ENCODE measurements around the gene CCDC146.
"Not testable (repeated sequence)": the region's sequence is repeated elsewhere in the genome, so short reads cannot be mapped to it uniquely, and the experiment has no call there.

The CCDC146 gene

DNA sequence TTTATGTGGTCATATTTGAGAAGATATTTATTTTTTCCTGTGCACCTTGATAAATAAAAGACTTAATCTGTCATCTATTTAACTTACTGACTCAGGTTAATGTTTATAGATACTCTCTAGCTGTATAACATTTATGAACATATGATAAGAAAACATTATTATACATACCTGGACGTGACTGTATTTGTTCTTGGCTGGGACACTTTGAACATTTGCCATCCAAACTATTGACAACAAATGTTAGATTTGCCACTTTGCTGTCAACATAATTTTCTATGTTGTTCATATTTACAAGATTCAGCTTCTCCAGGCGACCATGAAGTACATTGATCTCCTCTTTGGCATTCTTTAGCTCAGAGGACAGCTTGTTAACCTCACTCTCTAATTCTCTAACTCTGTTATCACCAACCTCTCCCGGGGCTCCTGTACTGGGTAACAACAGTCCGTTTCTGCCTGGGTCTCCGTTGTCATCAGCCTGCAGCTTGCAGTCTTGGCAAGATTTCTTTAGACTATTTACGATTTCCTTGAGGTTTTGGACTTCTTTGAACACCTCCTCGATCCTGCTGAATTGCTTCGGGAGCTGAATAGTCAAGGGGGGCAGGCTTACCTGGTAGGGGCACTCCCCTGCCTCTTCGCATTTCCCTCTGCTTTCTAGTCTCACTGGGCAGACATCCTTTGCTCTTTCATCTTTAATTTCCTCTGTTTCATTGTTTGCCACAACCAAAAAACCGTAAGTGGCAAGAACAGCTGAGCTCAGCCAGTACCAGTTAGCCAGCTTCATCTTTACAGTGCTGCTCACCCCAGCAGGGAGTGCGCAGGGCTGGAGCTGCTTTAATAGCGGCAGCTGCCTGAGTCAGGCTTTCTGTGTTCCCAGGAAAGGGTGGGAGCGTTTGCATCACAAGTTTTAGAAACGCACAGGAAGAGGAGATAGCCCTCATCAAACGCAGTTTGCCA lies 76.9 kb downstream of the CCDC146 start, which contains the start of gene FGL2:
Gene FGL2 (minus strand): TSS at position 807 of the 954 bp plus-strand sequence. CDS start 26 bp downstream, at position 781.
- DNase-seq = peak in 32 of 56 donors; percentile 0 to 66 (median 15)

GRCh38 chr7:77200542-77200941 lies 78.1 kb downstream of the CCDC146 start:
- no peak for DNase-seq

GRCh38 chr7:77202481-77202976 lies 80.1 kb downstream of the CCDC146 start:
- DNase-seq = no peak

GRCh38 chr7:77205706-77206105 lies 83.3 kb downstream of the CCDC146 start:
- DNase-seq = no peak

DNA sequence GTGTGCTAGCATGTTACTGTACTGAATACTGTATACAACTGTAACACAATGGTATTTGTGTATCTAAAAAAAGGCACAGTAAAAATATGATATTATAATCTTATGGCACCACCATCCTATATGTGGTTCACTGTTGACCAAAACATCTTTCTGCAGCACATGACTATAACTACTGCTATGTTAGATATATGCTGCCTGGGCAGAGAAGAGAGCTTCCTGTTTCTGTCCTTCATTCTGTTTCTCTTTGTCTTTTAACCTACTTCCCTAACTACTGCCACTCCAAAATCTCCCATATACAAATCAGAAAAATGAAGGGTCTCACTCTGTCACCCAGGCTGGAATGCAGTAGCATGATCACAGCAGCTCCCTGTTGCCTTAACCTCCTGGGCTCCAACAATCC lies 86.0 kb downstream of the CCDC146 start:
- no peak for DNase-seq

GRCh38 chr7:77209479-77210139 lies 87.2 kb downstream of the CCDC146 start:
- no peak for DNase-seq

DNA sequence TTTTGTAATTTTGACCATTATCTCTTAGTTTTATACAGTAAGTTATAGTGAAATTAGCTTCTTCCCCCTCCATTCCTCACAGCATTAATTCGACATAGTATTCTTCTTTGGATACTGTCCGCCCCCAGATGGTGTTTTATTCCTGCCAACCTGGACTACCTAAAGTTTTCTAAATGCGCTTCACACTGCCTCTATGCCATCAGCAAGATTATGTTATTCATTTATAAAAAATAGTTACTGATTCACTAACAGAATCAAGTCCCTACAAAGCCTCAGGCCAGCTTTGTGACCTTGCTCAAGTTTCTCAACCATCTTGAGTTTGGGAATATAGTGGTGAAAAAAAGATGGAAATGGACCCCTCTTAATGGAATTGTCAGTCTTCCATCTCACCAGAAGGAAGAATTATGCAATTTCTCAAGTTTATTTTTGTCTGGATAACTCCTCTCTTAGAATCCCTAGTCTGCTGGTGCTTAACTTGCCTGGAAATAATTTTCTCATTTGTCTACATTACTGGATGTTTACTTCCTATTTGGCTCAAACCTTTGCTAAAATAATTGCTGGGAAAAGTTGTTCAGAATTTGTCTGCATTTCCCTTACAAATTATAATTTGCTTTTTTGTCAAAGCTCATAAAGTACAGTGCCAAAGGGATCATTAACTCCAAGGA lies 93.9 kb downstream of the CCDC146 start:
- no peak for DNase-seq

GRCh38 chr7:77217474-77218185 lies 95.2 kb downstream of the CCDC146 start:
- DNase-seq = no peak

DNA sequence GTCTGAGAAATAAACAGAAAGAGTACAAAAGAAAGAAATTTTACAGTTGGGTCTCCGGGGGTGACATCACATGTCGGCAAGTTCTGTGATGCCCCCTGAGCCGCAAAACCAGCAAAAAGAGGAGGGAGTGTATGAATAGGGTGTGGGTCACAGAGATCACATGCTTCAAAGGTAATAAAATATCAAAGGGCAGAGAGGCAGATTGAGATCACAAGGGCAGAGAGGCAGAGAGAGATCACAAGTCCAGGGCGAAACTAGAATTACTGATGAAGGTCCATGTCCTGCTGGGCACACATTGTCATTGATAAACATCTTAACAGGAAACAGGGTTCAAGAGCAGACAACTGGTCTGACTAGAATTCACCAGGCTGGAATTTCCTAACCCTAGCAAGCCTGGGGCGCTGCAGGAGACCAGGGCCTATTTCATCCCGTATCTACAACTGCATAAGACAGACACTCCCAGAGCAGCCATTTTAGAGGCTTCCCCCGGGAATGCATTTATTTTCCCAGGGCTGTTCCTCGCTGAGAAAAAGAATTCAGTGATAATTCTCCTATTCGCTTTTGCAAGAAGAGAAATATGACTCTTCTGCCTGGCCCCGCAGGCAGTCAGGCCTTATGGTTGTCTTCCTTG lies 97.4 kb downstream of the CCDC146 start:
- DNase-seq = not testable (repeated sequence)

DNA sequence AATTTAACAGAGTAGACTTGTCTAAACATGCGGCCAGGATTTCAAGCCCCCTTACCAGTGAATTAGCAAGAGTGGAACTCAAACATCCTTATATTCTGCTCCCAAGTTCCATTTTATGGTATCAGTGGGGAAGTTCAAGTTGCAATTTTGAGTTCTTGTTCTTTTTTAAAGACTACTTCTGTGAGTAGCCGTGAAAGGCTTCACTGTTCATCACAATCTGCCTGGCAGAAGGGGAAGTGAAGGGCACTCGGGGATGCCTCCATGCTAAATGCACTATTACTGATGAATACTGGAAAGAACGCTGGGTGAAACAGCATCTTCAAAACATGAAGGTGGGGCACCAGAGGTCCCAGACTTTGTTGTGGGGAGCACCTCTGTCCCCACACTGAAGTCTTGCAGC lies 99.7 kb downstream of the CCDC146 start:
- DNase-seq = peak in 1 of 56 donors; percentile 14

DNA sequence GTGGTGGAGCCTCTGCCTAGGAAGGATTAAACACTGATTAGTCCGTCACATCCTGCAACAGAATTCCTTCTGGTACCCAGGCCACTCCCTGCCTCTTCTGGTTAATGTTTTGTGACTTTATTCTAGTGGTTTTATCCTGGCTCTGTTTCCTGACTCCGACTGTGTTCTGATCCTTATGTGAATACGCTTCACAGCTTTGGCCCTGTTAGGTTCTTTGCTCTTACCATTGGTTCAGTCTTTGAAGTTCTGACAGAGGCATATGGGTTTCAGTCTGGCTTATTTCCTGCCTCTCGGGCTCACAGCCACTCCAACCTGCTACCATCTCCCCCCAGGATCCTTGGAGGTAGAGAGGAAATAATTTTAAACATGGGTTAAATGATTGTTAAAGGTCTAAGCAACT lies 100.4 kb downstream of the CCDC146 start:
- no peak for DNase-seq

- no peak for DNase-seq
Observed at GRCh38 chr7:77223261-77223660, 100.8 kb downstream of the CCDC146 start.

GRCh38 chr7:77226357-77226839 lies 104.0 kb downstream of the CCDC146 start:
- DNase-seq = no peak

- DNase-seq = not testable (repeated sequence)
Observed at GRCh38 chr7:77228795-77229194, 106.4 kb downstream of the CCDC146 start.

DNA sequence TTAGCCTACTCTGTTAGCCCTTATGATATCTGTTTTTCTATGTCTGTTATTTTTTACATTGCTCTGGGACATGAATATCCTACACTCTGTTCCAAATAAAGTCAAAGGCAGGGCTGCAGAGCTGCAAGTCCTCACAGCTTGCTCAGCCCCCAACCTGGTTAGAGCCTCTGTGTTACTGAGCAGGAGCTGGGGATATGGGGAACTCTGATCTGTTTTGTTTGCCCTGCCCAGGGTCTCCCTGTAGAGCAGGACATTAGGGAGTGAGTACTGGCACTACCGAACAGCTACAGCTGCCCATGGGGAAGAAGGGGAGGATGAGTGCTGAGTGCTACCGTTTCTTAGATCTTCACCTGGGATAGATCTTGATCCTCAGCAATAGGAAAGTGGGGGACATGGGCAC lies 110.1 kb downstream of the CCDC146 start:
- no peak for DNase-seq

DNA sequence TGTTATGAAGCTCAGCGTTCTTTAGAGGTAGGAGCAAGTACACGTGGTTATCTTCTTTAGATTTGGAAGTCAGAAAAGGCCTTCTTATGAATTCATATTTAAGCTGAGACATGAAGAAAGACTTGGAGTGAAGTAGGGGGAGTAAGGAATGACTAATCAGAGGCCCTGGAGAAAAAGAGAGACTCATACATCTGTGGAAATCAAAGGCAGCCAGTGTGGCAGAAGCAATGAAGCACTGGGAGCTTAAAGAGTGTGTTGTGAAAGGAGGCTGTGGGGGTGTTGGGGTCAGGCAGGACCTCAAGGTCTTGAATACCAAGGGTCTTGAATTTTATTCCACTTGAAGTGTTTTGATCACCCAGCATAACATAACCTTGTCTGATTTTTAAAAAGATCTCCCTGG lies 112.9 kb downstream of the CCDC146 start:
- no peak for DNase-seq

DNA sequence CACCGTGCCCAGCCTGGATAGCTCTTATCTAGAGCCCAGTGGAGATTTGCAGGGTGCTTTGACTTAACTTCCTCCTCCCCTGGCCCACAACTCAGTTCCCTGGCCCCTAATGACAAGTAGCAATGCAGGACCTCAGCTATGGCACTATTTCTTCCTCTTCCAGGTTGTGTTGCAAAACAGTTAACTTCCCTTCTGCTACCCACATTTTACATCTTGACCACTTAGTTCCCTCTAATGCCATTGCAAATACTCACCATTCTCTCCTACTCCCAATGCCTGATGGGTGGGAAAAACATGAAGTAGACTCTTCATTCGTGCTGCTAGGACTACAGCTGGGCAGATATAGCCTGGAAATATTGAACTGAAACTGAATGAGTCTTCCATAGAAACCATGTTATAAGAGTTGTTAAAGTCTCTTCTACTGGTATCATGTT lies 116.3 kb downstream of the CCDC146 start:
- peak in 5 of 56 donors; percentile 6 to 24 (median 10) for DNase-seq

GRCh38 chr7:77239471-77239870 lies 117.1 kb downstream of the CCDC146 start:
- no peak for DNase-seq

- DNase-seq = no peak
Observed at GRCh38 chr7:77242068-77242467, 119.7 kb downstream of the CCDC146 start.

GRCh38 chr7:77242554-77242953 lies 120.1 kb downstream of the CCDC146 start:
- DNase-seq = no peak
